ENCODE measurements around the gene DOLPP1.

Gene DOLPP1

DNA sequence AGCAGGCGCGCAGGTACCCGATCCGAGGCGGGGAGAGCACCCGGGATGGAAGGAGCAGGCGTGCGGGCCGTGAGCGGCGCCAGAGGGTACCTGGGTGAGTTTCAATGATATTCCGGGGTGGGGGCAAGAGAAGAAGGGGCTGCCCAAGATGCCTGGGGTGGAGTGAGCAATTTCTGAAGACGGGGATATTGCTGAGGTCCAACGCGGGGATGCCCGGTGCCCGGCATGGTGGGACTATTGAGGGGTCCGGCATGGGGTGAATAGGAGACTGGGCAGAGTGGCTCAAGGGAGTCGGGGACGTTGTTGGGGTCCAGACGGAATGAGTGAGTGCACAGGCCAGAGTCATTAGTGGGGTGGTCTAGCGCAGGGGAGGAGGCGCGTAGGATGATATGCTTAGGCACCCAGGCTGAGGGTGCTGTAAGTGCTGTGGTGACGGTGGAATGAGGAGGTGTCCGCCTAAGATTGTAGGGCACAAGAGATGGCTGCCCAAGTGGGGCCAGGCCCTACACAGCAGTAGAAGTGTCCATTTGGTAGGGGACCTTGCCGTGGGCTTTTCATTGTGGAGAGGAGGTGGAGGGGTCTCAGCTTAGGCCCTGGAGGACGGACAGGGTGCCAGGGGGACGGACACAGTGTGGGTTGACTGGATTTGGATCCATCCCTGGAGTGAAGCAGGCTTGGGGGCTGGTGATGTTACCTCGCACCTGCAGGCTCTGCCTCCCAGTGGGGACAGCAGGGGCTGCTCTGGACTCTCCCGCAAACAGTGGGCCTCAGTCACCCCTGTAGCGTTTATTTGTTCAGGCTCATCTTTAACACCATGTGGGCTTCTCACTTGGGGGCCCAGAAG lies 43.8 kb upstream of the DOLPP1 start:
- no peak for DNase-seq (ENCODE audit: low read depth)
- in situ Hi-C loops (cut with HindIII; ENCODE audit: low sequenced_read_pairs): loop anchor here (10.0 kb wide), 1 partner anchor 48 kb away; the partner anchor contains the start of gene DOLPP1
- peak overlapping the region; percentile 98 for H3K4me3 ChIP-seq (ENCODE audit: low read depth, low read length)
- TF ChIP-seq, protein P1, sequence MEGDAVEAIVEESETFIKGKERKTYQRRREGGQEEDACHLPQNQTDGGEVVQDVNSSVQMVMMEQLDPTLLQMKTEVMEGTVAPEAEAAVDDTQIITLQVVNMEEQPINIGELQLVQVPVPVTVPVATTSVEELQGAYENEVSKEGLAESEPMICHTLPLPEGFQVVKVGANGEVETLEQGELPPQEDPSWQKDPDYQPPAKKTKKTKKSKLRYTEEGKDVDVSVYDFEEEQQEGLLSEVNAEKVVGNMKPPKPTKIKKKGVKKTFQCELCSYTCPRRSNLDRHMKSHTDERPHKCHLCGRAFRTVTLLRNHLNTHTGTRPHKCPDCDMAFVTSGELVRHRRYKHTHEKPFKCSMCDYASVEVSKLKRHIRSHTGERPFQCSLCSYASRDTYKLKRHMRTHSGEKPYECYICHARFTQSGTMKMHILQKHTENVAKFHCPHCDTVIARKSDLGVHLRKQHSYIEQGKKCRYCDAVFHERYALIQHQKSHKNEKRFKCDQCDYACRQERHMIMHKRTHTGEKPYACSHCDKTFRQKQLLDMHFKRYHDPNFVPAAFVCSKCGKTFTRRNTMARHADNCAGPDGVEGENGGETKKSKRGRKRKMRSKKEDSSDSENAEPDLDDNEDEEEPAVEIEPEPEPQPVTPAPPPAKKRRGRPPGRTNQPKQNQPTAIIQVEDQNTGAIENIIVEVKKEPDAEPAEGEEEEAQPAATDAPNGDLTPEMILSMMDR (IDR thresholded peaks at IDR 0.05; ENCODE audit: low read depth, low read length, missing control alignments): no peak

DNA sequence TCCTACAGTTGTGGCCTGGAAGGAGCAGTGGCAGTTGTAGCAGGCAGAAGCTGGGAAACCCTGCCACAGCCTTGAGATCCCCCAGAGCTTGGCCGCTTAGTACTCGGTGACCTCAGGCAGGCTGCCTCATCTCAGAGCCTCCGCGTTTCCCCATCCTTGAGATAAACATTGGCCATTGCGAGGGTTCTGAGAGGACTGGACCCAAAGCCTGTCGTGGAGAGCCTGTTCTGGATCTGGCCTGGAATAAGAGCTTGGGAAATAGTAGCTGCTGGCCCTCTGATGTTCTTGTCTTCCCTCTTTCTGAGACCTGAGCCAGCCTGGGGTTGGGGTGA lies 43.2 kb upstream of the DOLPP1 start:
- peak overlapping the region; percentile 98 for H3K4me3 ChIP-seq (ENCODE audit: low read depth, low read length)
- in situ Hi-C loops (cut with HindIII; ENCODE audit: low sequenced_read_pairs): loop anchor here (10.0 kb wide), 1 partner anchor 47 kb away; the partner anchor contains the start of gene DOLPP1
- DNase-seq (ENCODE audit: low read depth): no peak
- TF ChIP-seq, protein P1 (IDR thresholded peaks at IDR 0.05; ENCODE audit: low read depth, low read length, missing control alignments): no peak

DNA sequence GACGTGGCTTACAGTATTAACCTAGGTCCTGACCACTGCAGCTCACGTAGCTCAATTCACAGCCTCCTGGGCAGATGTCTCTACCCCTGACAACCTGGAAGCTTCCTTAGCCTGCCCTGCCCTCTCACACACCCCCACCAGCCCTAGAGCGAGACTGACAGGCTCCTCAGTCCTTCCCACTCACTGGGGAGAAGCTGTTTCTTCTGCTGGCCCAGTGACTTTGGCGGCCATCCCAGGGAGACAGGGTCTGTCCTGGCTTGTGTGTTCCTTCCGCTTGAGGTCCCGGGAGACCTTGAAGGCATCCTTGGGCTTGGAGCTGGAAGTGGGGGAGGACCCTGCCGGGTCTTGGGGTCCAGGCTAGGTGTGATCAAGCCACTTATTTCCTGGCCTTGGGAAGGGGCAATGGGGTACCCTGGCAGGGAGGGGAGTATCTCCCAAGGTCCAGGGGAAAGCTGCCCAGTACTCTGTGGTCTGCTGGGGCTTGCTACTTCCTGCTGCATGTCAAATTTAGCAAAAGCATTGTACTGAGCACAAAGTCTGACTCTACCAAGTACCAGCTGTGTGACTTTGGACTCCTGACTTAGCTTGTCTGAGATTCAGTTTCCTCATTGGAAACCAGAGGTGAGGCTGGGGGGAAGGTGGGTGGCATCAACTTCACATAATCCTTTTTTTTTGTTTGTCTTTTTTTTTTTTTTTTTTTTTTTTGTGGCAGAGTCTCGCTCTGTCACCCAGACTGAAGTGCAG lies 42.6 kb upstream of the DOLPP1 start:
- H3K4me3 ChIP-seq (ENCODE audit: low read depth, low read length): no peak overlapping the region
- no peak for DNase-seq (ENCODE audit: low read depth)
- in situ Hi-C loops (cut with HindIII; ENCODE audit: low sequenced_read_pairs): loop anchor here (10.0 kb wide), 1 partner anchor 47 kb away; the partner anchor contains the start of gene DOLPP1
- TF ChIP-seq, protein P1 (IDR thresholded peaks at IDR 0.05; ENCODE audit: low read depth, low read length, missing control alignments): no peak

DNA sequence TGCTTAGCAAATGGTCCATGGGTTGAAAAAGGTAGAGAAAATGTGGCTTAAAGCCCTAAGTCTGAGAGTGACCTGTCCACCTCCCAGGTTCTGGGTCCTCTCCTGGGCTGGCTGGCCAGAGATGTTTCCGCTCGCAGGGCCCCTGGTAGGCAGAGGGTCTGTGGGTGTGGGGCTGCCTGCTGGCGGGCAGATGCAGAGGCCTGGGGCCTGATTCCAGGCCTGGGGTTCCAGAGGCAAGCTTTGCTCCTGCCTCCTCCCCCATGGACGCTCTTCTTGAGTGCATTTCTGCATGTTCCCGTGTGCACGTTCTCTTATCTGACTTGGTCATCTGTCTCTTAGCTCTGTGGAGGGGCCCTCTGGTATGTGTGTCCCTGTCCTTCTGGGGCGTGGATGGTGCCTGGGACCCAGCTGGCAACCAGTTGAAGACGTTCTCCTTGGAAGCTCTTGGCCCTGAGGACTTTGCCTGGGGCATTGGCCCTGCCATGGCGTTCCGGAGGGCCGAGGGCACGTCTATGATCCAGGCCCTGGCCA lies 40.7 kb upstream of the DOLPP1 start:
- TF ChIP-seq, protein P1 (IDR thresholded peaks at IDR 0.05; ENCODE audit: low read depth, low read length, missing control alignments): no peak
- no peak for DNase-seq (ENCODE audit: low read depth)
- no peak overlapping the region for H3K4me3 ChIP-seq (ENCODE audit: low read depth, low read length)
- in situ Hi-C loops (cut with HindIII; ENCODE audit: low sequenced_read_pairs): no loop called here

DNA sequence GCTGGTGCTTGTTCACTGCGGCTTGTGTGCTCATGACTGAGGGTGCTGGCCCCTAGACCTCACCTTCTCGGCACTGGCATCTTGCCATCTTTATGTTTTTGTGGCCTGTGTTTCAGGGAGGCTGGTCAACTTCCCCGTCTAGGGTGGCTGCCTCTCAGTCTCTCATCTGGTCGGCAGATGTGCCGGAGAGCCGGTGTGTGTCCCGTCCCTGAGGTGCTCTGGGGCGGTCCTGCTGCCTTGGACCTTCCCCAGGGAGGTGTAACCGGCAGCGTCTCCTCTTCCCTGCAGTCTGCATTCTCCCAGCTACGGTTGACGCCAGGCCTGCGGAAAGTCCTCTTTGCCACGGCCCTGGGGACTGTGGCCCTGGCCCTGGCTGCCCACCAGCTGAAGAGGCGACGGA lies 38.9 kb upstream of the DOLPP1 start:
- TF ChIP-seq, protein P1 (IDR thresholded peaks at IDR 0.05; ENCODE audit: low read depth, low read length, missing control alignments): no peak
- in situ Hi-C loops (cut with HindIII; ENCODE audit: low sequenced_read_pairs): no loop called here
- DNase-seq (ENCODE audit: low read depth): no peak
- H3K4me3 ChIP-seq (ENCODE audit: low read depth, low read length): no peak overlapping the region

DNA sequence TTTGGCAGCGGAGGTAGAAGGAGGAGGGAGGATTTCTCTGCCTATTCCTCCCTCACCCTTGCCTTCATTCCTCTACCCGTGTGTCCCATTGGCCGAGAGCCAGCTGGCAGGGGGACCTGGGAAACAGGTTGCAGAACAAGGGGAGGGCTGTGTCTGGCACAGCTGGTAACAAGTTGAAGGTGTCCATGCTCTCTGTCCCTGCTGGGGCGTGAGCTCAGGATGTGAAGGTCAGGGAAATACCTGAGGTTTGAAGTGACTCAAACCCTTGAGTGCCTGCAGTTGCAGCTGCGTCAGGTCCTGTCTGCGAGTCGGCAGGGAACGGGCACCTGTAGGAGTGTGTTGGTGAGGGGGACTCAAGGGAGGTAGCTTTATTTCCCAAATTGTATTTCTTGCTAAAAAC lies 28.3 kb upstream of the DOLPP1 start:
- no peak for DNase-seq (ENCODE audit: low read depth)
- TF ChIP-seq, protein P1 (IDR thresholded peaks at IDR 0.05; ENCODE audit: low read depth, low read length, missing control alignments): no peak
- in situ Hi-C loops (cut with HindIII; ENCODE audit: low sequenced_read_pairs): no loop called here
- H3K4me3 ChIP-seq (ENCODE audit: low read depth, low read length): no peak overlapping the region
